ENCODE results near the gene ABLIM2.

Gene ABLIM2

DNA sequence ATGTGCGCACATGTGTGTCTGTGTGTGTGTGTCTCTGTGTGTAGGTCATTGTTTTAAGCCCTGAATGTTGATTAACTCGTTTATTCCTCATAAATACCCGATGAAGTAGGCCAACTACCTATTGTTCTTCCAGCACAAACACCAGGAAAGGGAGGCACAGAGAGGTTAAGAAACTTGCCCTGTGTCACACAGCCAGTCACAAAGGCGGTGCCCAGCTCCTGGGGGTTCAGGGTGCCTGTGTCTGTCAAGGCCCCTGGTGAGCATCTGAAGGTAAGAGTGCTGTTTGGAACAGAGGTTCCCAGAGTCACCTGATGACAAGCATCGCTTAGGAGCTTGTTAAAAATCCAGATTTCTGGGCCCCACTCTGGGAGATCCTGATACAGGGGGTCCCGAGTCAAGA is 22.5 kb upstream of the ABLIM2 start:
- no peaks in the 10 kb centered on the region for H3K27me3 ChIP-seq (ENCODE audit: control insufficient read depth, insufficient read depth, low read length)
- no peaks in the 10 kb centered on the region for H3K36me3 ChIP-seq (ENCODE audit: control insufficient read depth, insufficient read depth, low read length)
- H3K4me1 ChIP-seq (ENCODE audit: control insufficient read depth, insufficient read depth, low read length) = no peaks in the 10 kb centered on the region; the same call in 1 of the 2 replicates
- no peak overlapping the region for H3K4me3 ChIP-seq (ENCODE audit: low read depth, low read length)
- no peaks in the 10 kb centered on the region for H3K9me3 ChIP-seq (ENCODE audit: control insufficient read depth, insufficient read depth, low read depth, low read length)
- no peak overlapping the region for H3K9ac ChIP-seq (ENCODE audit: low read length)
- no peak overlapping the region for H3K27ac ChIP-seq (ENCODE audit: low read depth, low read length)

DNA sequence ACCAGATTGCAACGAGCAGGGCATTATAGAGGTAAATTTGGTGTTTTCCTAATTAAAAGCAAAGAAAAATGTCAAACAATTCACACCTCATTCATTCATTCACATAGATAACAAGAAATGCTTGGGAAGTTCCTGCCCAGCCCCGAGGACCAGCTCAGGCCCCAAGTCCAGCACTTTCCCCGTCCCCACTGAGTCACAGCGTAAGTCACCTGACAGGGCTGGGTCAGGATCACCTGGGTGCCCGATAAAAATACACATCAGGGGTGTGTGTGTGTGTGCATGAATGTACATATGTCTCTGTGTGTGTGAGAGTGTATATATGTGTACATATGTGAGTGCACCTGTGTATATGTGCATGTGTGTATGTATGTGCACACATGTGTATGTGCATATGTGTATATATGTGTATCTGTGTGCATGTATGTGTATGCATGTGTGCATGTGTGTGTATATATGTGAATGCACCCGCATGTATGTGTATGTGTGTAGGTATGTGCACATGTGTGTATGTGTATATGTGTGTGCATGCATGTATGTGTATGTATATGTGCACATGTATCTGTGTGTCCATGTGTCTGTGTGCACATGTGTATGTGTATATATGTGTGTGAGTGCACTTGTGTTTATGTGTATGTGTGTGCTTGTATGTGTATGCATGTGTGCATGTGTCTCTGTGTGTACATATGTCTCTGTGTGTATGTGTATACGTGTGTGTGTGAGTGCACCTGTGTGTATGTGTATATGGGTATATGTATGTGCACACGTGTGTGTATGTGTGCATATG is 21.9 kb upstream of the ABLIM2 start:
- H3K27me3 ChIP-seq (ENCODE audit: control insufficient read depth, insufficient read depth, low read length) = no peaks in the 10 kb centered on the region
- no peaks in the 10 kb centered on the region for H3K9me3 ChIP-seq (ENCODE audit: control insufficient read depth, insufficient read depth, low read depth, low read length)
- no peaks in the 10 kb centered on the region; the same call in 1 of the 2 replicates for H3K4me1 ChIP-seq (ENCODE audit: control insufficient read depth, insufficient read depth, low read length)
- H3K27ac ChIP-seq (ENCODE audit: low read depth, low read length) = no peak overlapping the region
- H3K9ac ChIP-seq (ENCODE audit: low read length) = no peak overlapping the region
- no peak overlapping the region for H3K4me3 ChIP-seq (ENCODE audit: low read depth, low read length)
- no peaks in the 10 kb centered on the region for H3K36me3 ChIP-seq (ENCODE audit: control insufficient read depth, insufficient read depth, low read length)

DNA sequence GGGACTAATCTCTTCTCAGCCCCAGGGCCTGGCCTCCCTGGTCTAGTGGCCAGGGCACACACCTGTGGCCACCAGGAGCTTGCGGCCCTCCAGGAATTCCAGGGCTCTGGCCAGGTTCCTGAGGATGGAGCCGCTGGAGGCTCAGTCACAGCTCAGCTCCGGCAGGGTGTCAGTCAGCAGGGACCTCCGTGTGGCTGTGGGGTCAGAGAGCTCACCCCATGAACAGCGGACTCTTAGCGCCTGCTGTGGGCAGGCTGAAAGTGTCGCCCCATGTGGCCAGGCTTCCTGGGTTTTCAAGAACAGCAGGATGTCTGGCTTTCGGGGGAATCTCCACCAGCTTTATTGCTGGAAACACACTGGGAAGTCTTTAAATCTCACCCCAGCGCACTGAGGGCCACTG is 21.2 kb upstream of the ABLIM2 start:
- Histone ChIP-seq H3K4me3 (ENCODE audit: low read depth, low read length) (no peak overlapping the region), H3K36me3 (ENCODE audit: control insufficient read depth, insufficient read depth, low read length) (no peaks in the 10 kb centered on the region), H3K27ac (ENCODE audit: low read depth, low read length) (no peak overlapping the region), H3K4me1 (ENCODE audit: control insufficient read depth, insufficient read depth, low read length) (no peaks in the 10 kb centered on the region; the same call in 1 of the 2 replicates), H3K27me3 (ENCODE audit: control insufficient read depth, insufficient read depth, low read length) (no peaks in the 10 kb centered on the region), H3K9ac (ENCODE audit: low read length) (no peak overlapping the region), H3K9me3 (ENCODE audit: control insufficient read depth, insufficient read depth, low read depth, low read length) (no peaks in the 10 kb centered on the region)

- Histone ChIP-seq H3K27me3 (ENCODE audit: control insufficient read depth, insufficient read depth, low read length) (no peaks in the 10 kb centered on the region), H3K9me3 (ENCODE audit: control insufficient read depth, insufficient read depth, low read depth, low read length) (no peaks in the 10 kb centered on the region), H3K4me1 (ENCODE audit: control insufficient read depth, insufficient read depth, low read length) (no peaks in the 10 kb centered on the region; the same call in 1 of the 2 replicates), H3K36me3 (ENCODE audit: control insufficient read depth, insufficient read depth, low read length) (no peaks in the 10 kb centered on the region), H3K27ac (ENCODE audit: low read depth, low read length) (no peak overlapping the region), H3K4me3 (ENCODE audit: low read depth, low read length) (no peak overlapping the region), H3K9ac (ENCODE audit: low read length) (no peak overlapping the region)
Observed at GRCh38 chr4:8179074-8179473, 20.5 kb upstream of the ABLIM2 start.

DNA sequence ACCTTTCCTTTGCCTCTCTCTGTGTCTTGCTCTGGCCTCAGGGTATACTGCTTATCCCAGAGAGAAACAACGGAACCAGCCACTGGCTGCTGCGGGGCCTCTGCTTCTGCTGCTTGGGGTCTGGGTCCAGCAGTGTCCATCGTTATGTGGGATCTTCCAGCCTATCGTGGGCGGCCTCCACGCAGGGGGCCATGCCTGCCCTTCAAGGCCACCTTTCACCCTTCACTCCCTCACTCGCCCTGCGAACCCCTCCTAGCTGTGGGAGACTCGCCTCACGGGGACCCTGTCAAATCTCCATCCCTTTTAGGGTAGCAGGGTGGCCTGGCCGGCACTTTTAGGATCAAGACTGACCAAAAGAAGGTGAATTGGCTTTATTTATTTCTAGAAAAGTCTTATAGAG is 19.3 kb upstream of the ABLIM2 start:
- no peak overlapping the region for H3K9ac ChIP-seq (ENCODE audit: low read length)
- H3K4me3 ChIP-seq (ENCODE audit: low read depth, low read length) = no peak overlapping the region
- no peak overlapping the region for H3K27ac ChIP-seq (ENCODE audit: low read depth, low read length)
- no peaks in the 10 kb centered on the region for H3K36me3 ChIP-seq (ENCODE audit: control insufficient read depth, insufficient read depth, low read length)
- no peaks in the 10 kb centered on the region for H3K9me3 ChIP-seq (ENCODE audit: control insufficient read depth, insufficient read depth, low read depth, low read length)
- H3K4me1 ChIP-seq (ENCODE audit: control insufficient read depth, insufficient read depth, low read length) = no peaks in the 10 kb centered on the region; the same call in 1 of the 2 replicates
- no peaks in the 10 kb centered on the region for H3K27me3 ChIP-seq (ENCODE audit: control insufficient read depth, insufficient read depth, low read length)

GRCh38 chr4:8177552-8177951 is 18.9 kb upstream of the ABLIM2 start:
- no peaks in the 10 kb centered on the region for H3K9me3 ChIP-seq (ENCODE audit: control insufficient read depth, insufficient read depth, low read depth, low read length)
- H3K27me3 ChIP-seq (ENCODE audit: control insufficient read depth, insufficient read depth, low read length) = no peaks in the 10 kb centered on the region
- H3K4me3 ChIP-seq (ENCODE audit: low read depth, low read length) = no peak overlapping the region
- no peaks in the 10 kb centered on the region for H3K36me3 ChIP-seq (ENCODE audit: control insufficient read depth, insufficient read depth, low read length)
- no peaks in the 10 kb centered on the region; the same call in 1 of the 2 replicates for H3K4me1 ChIP-seq (ENCODE audit: control insufficient read depth, insufficient read depth, low read length)
- H3K27ac ChIP-seq (ENCODE audit: low read depth, low read length) = no peak overlapping the region
- no peak overlapping the region for H3K9ac ChIP-seq (ENCODE audit: low read length)

DNA sequence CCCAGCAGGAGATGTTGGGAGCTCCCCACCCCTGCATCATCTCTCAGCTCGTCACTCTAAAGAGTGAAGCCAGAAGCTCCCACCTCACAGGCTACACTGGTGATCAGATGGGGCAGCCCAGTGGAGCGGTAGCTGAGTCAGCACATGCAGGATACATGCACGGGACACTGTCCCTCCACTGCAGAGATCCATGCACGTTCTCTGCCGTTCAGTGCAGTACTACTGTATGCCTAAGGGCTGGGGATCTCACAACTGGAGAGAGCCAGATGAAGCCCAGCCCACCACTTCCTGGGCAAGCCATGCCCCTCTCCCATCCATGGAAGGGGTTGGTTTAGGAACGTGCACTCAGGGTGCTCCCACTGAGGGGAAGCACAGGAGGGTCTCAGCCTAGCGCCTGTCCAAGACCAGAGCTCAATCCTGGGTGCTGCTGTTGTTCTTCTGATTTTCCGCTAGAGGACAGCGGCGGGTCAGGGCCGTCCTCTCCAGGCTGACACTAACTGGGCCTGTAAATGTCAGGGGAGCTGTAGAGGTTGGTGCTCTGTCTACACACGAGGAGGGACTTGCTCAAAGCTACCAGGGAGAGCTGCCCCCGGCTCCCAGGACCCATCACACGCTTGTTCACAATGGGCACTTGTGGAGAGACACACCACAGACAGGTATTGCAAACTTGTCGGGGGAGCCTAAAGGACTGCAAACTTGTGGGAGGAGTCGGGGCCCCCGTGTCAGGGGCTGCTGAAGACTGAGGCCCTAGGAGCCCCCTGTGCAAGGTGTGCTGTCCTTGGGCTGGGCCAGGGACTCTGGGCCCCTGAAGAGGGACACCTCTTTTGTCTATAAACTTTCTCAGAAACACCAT is 18.2 kb upstream of the ABLIM2 start:
- Histone ChIP-seq H3K9me3 (ENCODE audit: control insufficient read depth, insufficient read depth, low read depth, low read length) (no peaks in the 10 kb centered on the region), H3K36me3 (ENCODE audit: control insufficient read depth, insufficient read depth, low read length) (no peaks in the 10 kb centered on the region), H3K9ac (ENCODE audit: low read length) (no peak overlapping the region), H3K4me1 (ENCODE audit: control insufficient read depth, insufficient read depth, low read length) (no peaks in the 10 kb centered on the region; the same call in 1 of the 2 replicates), H3K4me3 (ENCODE audit: low read depth, low read length) (no peak overlapping the region), H3K27ac (ENCODE audit: low read depth, low read length) (no peak overlapping the region), H3K27me3 (ENCODE audit: control insufficient read depth, insufficient read depth, low read length) (no peaks in the 10 kb centered on the region; the same call in 1 of the 2 replicates)

GRCh38 chr4:8175686-8176085 is 17.1 kb upstream of the ABLIM2 start:
- Histone ChIP-seq H3K4me1 (ENCODE audit: control insufficient read depth, insufficient read depth, low read length) (no peaks in the 10 kb centered on the region), H3K9me3 (ENCODE audit: control insufficient read depth, insufficient read depth, low read depth, low read length) (no peaks in the 10 kb centered on the region), H3K36me3 (ENCODE audit: control insufficient read depth, insufficient read depth, low read length) (no peaks in the 10 kb centered on the region), H3K4me3 (ENCODE audit: low read depth, low read length) (no peak overlapping the region), H3K27me3 (ENCODE audit: control insufficient read depth, insufficient read depth, low read length) (peaks cover 2% of the 10 kb centered on the region; the same call in 1 of the 2 replicates), H3K9ac (ENCODE audit: low read length) (no peak overlapping the region), H3K27ac (ENCODE audit: low read depth, low read length) (no peak overlapping the region)

DNA sequence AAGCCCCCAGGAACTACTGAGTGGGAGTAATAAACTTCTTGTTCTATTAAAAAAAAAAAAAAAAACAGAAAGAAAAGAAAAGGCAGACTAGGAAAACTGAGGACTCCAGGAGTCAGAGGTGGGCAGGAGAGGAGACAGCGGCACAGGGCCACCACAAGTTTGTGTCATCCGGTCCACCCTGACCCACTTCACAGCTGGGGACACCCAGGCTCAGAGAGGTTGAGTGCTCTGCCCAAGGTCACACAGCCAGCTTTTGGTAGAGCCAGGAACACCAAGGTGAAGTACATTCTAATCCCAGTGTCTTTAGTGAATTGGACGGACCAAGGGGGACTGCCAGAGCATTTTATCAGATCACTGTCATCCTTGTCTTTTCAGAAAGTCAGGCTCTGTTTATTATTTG is 16.4 kb upstream of the ABLIM2 start:
- Histone ChIP-seq H3K4me1 (ENCODE audit: control insufficient read depth, insufficient read depth, low read length) (no peaks in the 10 kb centered on the region), H3K9me3 (ENCODE audit: control insufficient read depth, insufficient read depth, low read depth, low read length) (no peaks in the 10 kb centered on the region), H3K27me3 (ENCODE audit: control insufficient read depth, insufficient read depth, low read length) (peaks cover 2% of the 10 kb centered on the region; the same call in 1 of the 2 replicates), H3K9ac (ENCODE audit: low read length) (no peak overlapping the region), H3K4me3 (ENCODE audit: low read depth, low read length) (no peak overlapping the region), H3K36me3 (ENCODE audit: control insufficient read depth, insufficient read depth, low read length) (no peaks in the 10 kb centered on the region), H3K27ac (ENCODE audit: low read depth, low read length) (no peak overlapping the region)

DNA sequence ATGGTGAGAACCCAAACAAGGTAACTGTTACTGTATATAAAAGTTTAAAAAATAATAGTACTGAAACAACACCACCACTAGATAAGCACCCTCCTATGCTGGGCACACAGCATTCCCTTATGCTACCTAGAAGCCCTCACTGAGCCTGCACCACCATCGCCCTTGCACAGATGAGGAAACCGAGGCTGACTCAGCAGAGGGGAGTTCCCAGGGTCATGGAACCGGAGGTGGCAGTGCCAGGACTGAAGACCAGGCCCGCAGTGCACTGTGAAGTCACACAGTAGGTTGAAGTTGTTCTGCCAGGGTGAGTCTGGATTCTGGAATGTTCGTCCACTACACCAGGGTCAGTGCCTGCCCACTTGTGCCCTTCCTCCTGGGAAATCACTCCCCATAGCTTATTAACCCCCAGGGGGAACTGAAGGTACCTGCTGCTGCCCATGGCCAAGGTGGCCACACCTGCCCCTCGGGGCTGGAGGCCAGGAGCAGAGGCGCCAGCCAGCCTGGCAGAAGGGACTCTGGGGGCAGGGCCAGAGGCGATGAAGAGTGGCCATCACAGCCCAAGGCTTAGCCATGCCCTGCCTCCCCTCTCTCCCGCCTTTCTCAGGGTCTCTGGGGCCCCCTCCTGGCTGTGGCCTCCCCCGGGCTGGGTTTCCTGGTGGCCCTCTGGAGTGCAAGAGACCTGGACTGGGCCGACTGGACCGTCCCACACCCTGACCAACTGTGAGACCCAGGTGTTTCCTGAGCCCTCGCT is 15.1 kb upstream of the ABLIM2 start:
- H3K27ac ChIP-seq (ENCODE audit: low read depth, low read length) = no peak overlapping the region
- H3K4me1 ChIP-seq (ENCODE audit: control insufficient read depth, insufficient read depth, low read length) = no peaks in the 10 kb centered on the region
- H3K36me3 ChIP-seq (ENCODE audit: control insufficient read depth, insufficient read depth, low read length) = no peaks in the 10 kb centered on the region
- no peak overlapping the region for H3K4me3 ChIP-seq (ENCODE audit: low read depth, low read length)
- no peak overlapping the region for H3K9ac ChIP-seq (ENCODE audit: low read length)
- peaks cover 4% of the 10 kb centered on the region; the same call in 1 of the 2 replicates for H3K9me3 ChIP-seq (ENCODE audit: control insufficient read depth, insufficient read depth, low read depth, low read length)
- H3K27me3 ChIP-seq (ENCODE audit: control insufficient read depth, insufficient read depth, low read length) = peaks cover 2% of the 10 kb centered on the region; the same call in 1 of the 2 replicates

All from HUES6 (cell line).